Measurements from ENCODE around the gene MBNL2.

DNA sequence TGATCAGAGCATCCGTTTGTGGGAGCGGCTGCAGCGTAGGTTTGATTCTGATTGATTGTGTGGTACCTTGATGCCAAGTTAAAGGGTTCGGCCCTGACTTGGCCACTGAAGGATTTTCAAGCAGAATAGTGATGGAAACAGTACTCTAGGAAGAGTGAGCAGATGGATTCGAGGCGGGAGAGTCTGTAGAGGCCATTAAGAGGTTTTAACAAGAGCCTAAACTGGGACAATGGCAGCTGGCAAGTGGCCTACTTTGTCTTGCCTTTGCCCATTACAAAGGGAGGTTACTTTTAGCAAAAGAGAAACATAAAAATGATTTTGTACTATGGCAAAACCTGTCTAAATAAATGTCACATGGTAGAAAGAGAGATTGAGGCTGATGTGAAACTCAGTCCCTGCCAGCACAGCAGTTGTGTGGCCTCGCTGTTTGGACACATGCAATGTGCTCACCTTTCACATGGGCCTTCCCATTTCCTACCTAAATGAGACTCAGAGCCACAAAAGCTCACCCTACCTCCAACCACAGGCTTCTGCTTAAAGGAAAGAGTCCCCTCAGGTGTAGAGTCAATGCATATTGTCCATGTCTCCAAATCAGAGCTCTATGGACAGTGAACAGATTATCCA, 149.5 kb downstream of the MBNL2 start:
- TF ChIP-seq POLR2A (IDR thresholded peaks at IDR 0.05; ENCODE audit: low read depth, low read length): no peak
- no peak for TF ChIP-seq POLR2AphosphoS5 (IDR thresholded peaks at IDR 0.05; ENCODE audit: low read depth, low read length)
